Stimulated activated CD8-positive, alpha-beta memory T cell treated with anti-CD3 and anti-CD28 coated beads, Interleukin-12 subunit alpha, Interleukin-12 subunit beta, amount 100 ng/mL, for 24 hours (primary cell): ENCODE measurements around the gene FAM83B.
"Not testable (repeated sequence)": the region's sequence is repeated elsewhere in the genome, so short reads cannot be mapped to it uniquely, and the experiment has no call there.

Source experiments
- DNase-seq: peaks from one replicate; pipeline ENCODE4 v3.0.0-alpha.2; 2020; ENCODE audit errors: extremely low read depth

Gene FAM83B

GRCh38 chr6:54861905-54862616, 15.5 kb downstream of the FAM83B start:
- DNase-seq, result no peak

- no peak for DNase-seq
These were observed 17.7 kb downstream of the FAM83B start for GRCh38 chr6:54864272-54864671.

GRCh38 chr6:54865091-54865631, 18.6 kb downstream of the FAM83B start:
- DNase-seq, result no peak

- no peak for DNase-seq
These were observed 22.0 kb downstream of the FAM83B start for GRCh38 chr6:54868556-54868955.

- no peak for DNase-seq
These were observed 27.0 kb downstream of the FAM83B start for GRCh38 chr6:54873599-54873998.

GRCh38 chr6:54874349-54875048, 27.9 kb downstream of the FAM83B start:
- DNase-seq, result no peak

- no peak for DNase-seq
These were observed 29.0 kb downstream of the FAM83B start for GRCh38 chr6:54875539-54875938.

- DNase-seq, result no peak
These were observed 29.8 kb downstream of the FAM83B start for GRCh38 chr6:54876365-54876764.

GRCh38 chr6:54876871-54877270, 30.3 kb downstream of the FAM83B start:
- no peak for DNase-seq

- no peak for DNase-seq
These were observed 31.2 kb downstream of the FAM83B start for GRCh38 chr6:54877713-54878317.

GRCh38 chr6:54878718-54879117, 32.1 kb downstream of the FAM83B start:
- DNase-seq, result no peak

GRCh38 chr6:54879188-54879985, 32.8 kb downstream of the FAM83B start:
- no peak for DNase-seq

GRCh38 chr6:54881067-54881730, 34.6 kb downstream of the FAM83B start:
- DNase-seq, result no peak

- DNase-seq, result not testable (repeated sequence)
These were observed 35.3 kb downstream of the FAM83B start for GRCh38 chr6:54881891-54882290.

- DNase-seq, result no peak
These were observed 40.5 kb downstream of the FAM83B start for GRCh38 chr6:54886932-54887584.

GRCh38 chr6:54891536-54891935, 45.0 kb downstream of the FAM83B start:
- DNase-seq, result no peak

- no peak for DNase-seq
These were observed 46.3 kb downstream of the FAM83B start for GRCh38 chr6:54892831-54893230.

- no peak for DNase-seq
These were observed 47.2 kb downstream of the FAM83B start for GRCh38 chr6:54893818-54894217.

GRCh38 chr6:54896302-54896701, 49.7 kb downstream of the FAM83B start:
- DNase-seq, result no peak

GRCh38 chr6:54897462-54898189, 51.1 kb downstream of the FAM83B start:
- DNase-seq, result no peak
